GM21576 (cell line): Measurements from ENCODE around the gene MAP3K6.

Experiments used
- ATAC-seq: cut with Tn5 transposase; IDR thresholded peaks from one replicate; pipeline ENCODE4 v1.9.1; 2021; ENCODE audit warnings: mild to moderate bottlenecking, moderate library complexity; ENCODE audit not compliant: unreplicated experiment

MAP3K6 gene

GRCh38 chr1:27336756-27337155 is 30.0 kb downstream of the MAP3K6 start:
- ATAC-seq = no peak

GRCh38 chr1:27335506-27336422 is 31.0 kb downstream of the MAP3K6 start:
- ATAC-seq = no peak

GRCh38 chr1:27333717-27334279 is 33.0 kb downstream of the MAP3K6 start:
- ATAC-seq = no peak

GRCh38 chr1:27332536-27333281 is 34.1 kb downstream of the MAP3K6 start:
- ATAC-seq = no peak

- ATAC-seq = no peak
Observed at GRCh38 chr1:27331922-27332321, 34.8 kb downstream of the MAP3K6 start.

- no peak for ATAC-seq
Observed at GRCh38 chr1:27331426-27331825, 35.3 kb downstream of the MAP3K6 start.

GRCh38 chr1:27330786-27331185 is 36.0 kb downstream of the MAP3K6 start:
- ATAC-seq = no peak

- no peak for ATAC-seq
Observed at GRCh38 chr1:27327964-27328363, 38.8 kb downstream of the MAP3K6 start.

GRCh38 chr1:27325286-27325685 is 41.5 kb downstream of the MAP3K6 start:
- ATAC-seq = no peak

- no peak for ATAC-seq
Observed at GRCh38 chr1:27322569-27323240, 44.1 kb downstream of the MAP3K6 start.

- peak; percentile 88 for ATAC-seq
Observed at GRCh38 chr1:27321813-27322568, 44.8 kb downstream of the MAP3K6 start, which contains the start of gene TMEM222. Gene TMEM222 (plus strand): TSS chr1:27322163. CDS start chr1:27322198, 35 bp downstream.

- ATAC-seq = no peak
Observed at GRCh38 chr1:27318596-27318995, 48.2 kb downstream of the MAP3K6 start.

- ATAC-seq = no peak
Observed at GRCh38 chr1:27318136-27318535, 48.6 kb downstream of the MAP3K6 start.

- no peak for ATAC-seq
Observed at GRCh38 chr1:27316860-27317259, 49.9 kb downstream of the MAP3K6 start.

- no peak for ATAC-seq
Observed at GRCh38 chr1:27314737-27315136, 52.0 kb downstream of the MAP3K6 start.

- no peak for ATAC-seq
Observed at GRCh38 chr1:27314169-27314568, 52.6 kb downstream of the MAP3K6 start.

GRCh38 chr1:27307874-27308598 is 58.7 kb downstream of the MAP3K6 start:
- no peak for ATAC-seq

- no peak for ATAC-seq
Observed at GRCh38 chr1:27306892-27307761, 59.6 kb downstream of the MAP3K6 start.

GRCh38 chr1:27306071-27306470 is 60.7 kb downstream of the MAP3K6 start:
- no peak for ATAC-seq
